Astrocyte (in vitro differentiated cells and primary cell): ENCODE data around the gene PAF1. TPM values are rescaled to one million over a fixed set of nuclear protein-coding genes. Genes with fewer than 3 reads are reported as not detected.

Source experiments
- DNase-seq: peaks from one replicate; pipeline ENCODE4 v3.0.0-alpha.2; 2010; ENCODE audit warnings: low read depth
- FAIRE-seq: peaks from 2 replicates; lab custom pipeline; 2011; peaks lifted over from hg19 to GRCh38; lab: Jason Lieb, UNC
- H2AFZ ChIP-seq: 2 replicates; pipeline ENCODE4 v1.6.0; 2012; ENCODE audit warnings: low read depth, low read length, inconsistent platforms
- H3K27ac ChIP-seq: 2 replicates; pipeline ENCODE4 v1.5.1; 2011; ENCODE audit warnings: low read depth, low read length, inconsistent platforms
- H3K27me3 ChIP-seq: 2 replicates; pipeline ENCODE4 v1.6.0; 2011; ENCODE audit warnings: low read length, inconsistent platforms; ENCODE audit not compliant: insufficient read depth
- H3K36me3 ChIP-seq: 2 replicates; pipeline ENCODE4 v1.5.1; 2011; ENCODE audit warnings: low read length, inconsistent platforms; ENCODE audit not compliant: insufficient read depth
- H3K4me1 ChIP-seq: 2 replicates; pipeline ENCODE4 v1.5.1; 2011; ENCODE audit warnings: low read length, inconsistent platforms; ENCODE audit not compliant: insufficient read depth
- H3K4me2 ChIP-seq: 2 replicates; pipeline ENCODE4 v1.6.0; 2012; ENCODE audit warnings: low read length, inconsistent platforms
- H3K4me3 ChIP-seq: 2 replicates; pipeline ENCODE4 v1.5.1; 2011; ENCODE audit warnings: low read depth, mild to moderate bottlenecking, low read length, inconsistent platforms; ENCODE audit not compliant: insufficient read depth
- H3K79me2 ChIP-seq: 2 replicates; pipeline ENCODE4 v1.6.0; 2012; ENCODE audit warnings: mild to moderate bottlenecking, low read length, inconsistent platforms; ENCODE audit not compliant: insufficient read depth
- H3K9ac ChIP-seq: 2 replicates; pipeline ENCODE4 v1.6.0; 2012; ENCODE audit warnings: mild to moderate bottlenecking, low read length, inconsistent platforms
- H3K9me3 ChIP-seq: 2 replicates; pipeline ENCODE4 v1.5.1; 2012; ENCODE audit warnings: low read depth, mild to moderate bottlenecking, low read length, inconsistent platforms; ENCODE audit not compliant: insufficient read depth
- H4K20me1 ChIP-seq: 2 replicates; pipeline ENCODE4 v1.6.0; 2012; ENCODE audit warnings: low read length, inconsistent platforms; ENCODE audit not compliant: insufficient read depth
- H3K27ac Mint-ChIP-seq: one replicate; pipeline ENCODE4 v1.8.0; 2021; ENCODE audit warnings: mild to moderate bottlenecking, mixed read lengths; ENCODE audit not compliant: unreplicated experiment
- H3K27me3 Mint-ChIP-seq: one replicate; pipeline ENCODE4 v1.8.0; 2021; ENCODE audit warnings: low read depth, mixed read lengths; ENCODE audit not compliant: unreplicated experiment
- H3K36me3 Mint-ChIP-seq: one replicate; pipeline ENCODE4 v1.8.0; 2021; ENCODE audit warnings: low read depth, mixed read lengths; ENCODE audit not compliant: unreplicated experiment
- H3K4me1 Mint-ChIP-seq: one replicate; pipeline ENCODE4 v1.8.0; 2021; ENCODE audit warnings: low read depth, mixed read lengths; ENCODE audit not compliant: unreplicated experiment
- H3K4me3 Mint-ChIP-seq: one replicate; pipeline ENCODE4 v1.8.0; 2021; ENCODE audit warnings: mild to moderate bottlenecking, moderate library complexity, mixed read lengths; ENCODE audit not compliant: unreplicated experiment
- H3K9me3 Mint-ChIP-seq: one replicate; pipeline ENCODE4 v1.8.0; 2021; ENCODE audit warnings: mild to moderate bottlenecking, mixed read lengths; ENCODE audit not compliant: unreplicated experiment
- CTCF ChIP-seq: IDR thresholded peaks from 2 replicates; pipeline ENCODE4 v1.5.1; 2011; ENCODE audit warnings: low read depth, mild to moderate bottlenecking, inconsistent platforms, low read length, moderate library complexity; ENCODE audit not compliant: insufficient read depth
- EZH2 ChIP-seq: IDR thresholded peaks from 2 replicates; pipeline ENCODE4 v1.6.1; 2012; ENCODE audit warnings: mild to moderate bottlenecking, low read length, inconsistent platforms; ENCODE audit not compliant: insufficient read depth
- total RNA-seq: library from RNA; stranded (reverse); gene quantifications from 2 replicates; pipeline ENCODE4 v1.2.1, GENCODE V29; 2021

PAF1 gene
- total RNA-seq, 1 donor from 2014 or later: 43.2 TPM

- Histone ChIP-seq H4K20me1 (peaks cover 16% of the 10 kb centered on the region), H3K9me3 (no peaks in the 10 kb centered on the region), H3K9ac (no peak overlapping the region), H3K4me2 (no peak overlapping the region), H2AFZ (no peak overlapping the region), H3K79me2 (no peaks in the 10 kb centered on the region), H3K4me1 (no peaks in the 10 kb centered on the region), H3K27ac (no peak overlapping the region), H3K36me3 (peaks cover 35% of the 10 kb centered on the region), H3K4me3 (no peak overlapping the region), H3K27me3 (no peaks in the 10 kb centered on the region)
- no peak for TF ChIP-seq EZH2
- no peak for TF ChIP-seq CTCF
- Mint-ChIP-seq H3K9me3 (no peaks in the 10 kb centered on the region), H3K4me1 (peaks cover 19% of the 10 kb centered on the region), H3K27ac (no peak overlapping the region), H3K27me3 (no peaks in the 10 kb centered on the region), H3K36me3 (peaks cover 30% of the 10 kb centered on the region), H3K4me3 (no peak overlapping the region)
- DNase-seq (no peak), FAIRE-seq (no peak)
Measured at GRCh38 chr19:39381910-39382611, 8.8 kb downstream of the PAF1 start.

GRCh38 chr19:39380521-39381502, 10.1 kb downstream of the PAF1 start:
- Histone ChIP-seq H3K79me2 (no peaks in the 10 kb centered on the region), H3K27ac (no peak overlapping the region), H3K4me1 (no peaks in the 10 kb centered on the region), H3K9ac (no peak overlapping the region), H4K20me1 (peaks cover 19% of the 10 kb centered on the region), H3K9me3 (no peaks in the 10 kb centered on the region), H3K27me3 (no peaks in the 10 kb centered on the region), H3K4me2 (no peak overlapping the region), H3K4me3 (no peak overlapping the region), H3K36me3 (peaks cover 43% of the 10 kb centered on the region), H2AFZ (no peak overlapping the region)
- H3K27me3 Mint-ChIP-seq: no peaks in the 10 kb centered on the region
- FAIRE-seq (no peak), DNase-seq (no peak)
- H3K9me3 Mint-ChIP-seq: no peaks in the 10 kb centered on the region
- peak overlapping the region; percentile 14 for H3K27ac Mint-ChIP-seq
- no peak overlapping the region for H3K4me3 Mint-ChIP-seq
- no peak for TF ChIP-seq CTCF
- TF ChIP-seq EZH2: no peak
- H3K4me1 Mint-ChIP-seq: peaks cover 15% of the 10 kb centered on the region
- peaks cover 33% of the 10 kb centered on the region for H3K36me3 Mint-ChIP-seq
